HepG2 (cell line): ENCODE measurements around the gene HNRNPC. TPM values are rescaled to one million over a fixed set of nuclear protein-coding genes. Genes with fewer than 3 reads are reported as not detected.

Source experiments
- ATAC-seq: fragments of 200-7000 bp; cut with Tn5 transposase; 3 replicates; pipeline ENCODE4 v1.9.1; 2020; ENCODE audit warnings: mild to moderate bottlenecking, moderate library complexity
- BruUV-seq: library from RNA; stranded (reverse); fragments of 400-500 nt; replicated peaks from 2 replicates; lab custom pipeline; 2021; lab: Mats Ljungman, UMichigan
- CTCF ChIA-PET: fragments of 300-600 bp; formaldehyde crosslinking; extraction: SDS; loops from one replicate; lab custom pipeline; 2021; ENCODE audit warnings: low total read pairs, inconsistent platforms, low intra/inter-chr PET ratio; lab: Yijun Ruan, JAX
- POLR2A ChIA-PET: fragments of 350-600 bp; sonication (Branson Sonifier 250); formaldehyde crosslinking; loops from one replicate; lab custom pipeline; 2020; ENCODE audit warnings: antibody characterized with exemption, inconsistent platforms; lab: Yijun Ruan, JAX
- DNase-seq: peaks from one replicate; pipeline ENCODE4 v3.0.0-alpha.2; 2015; ENCODE audit warnings: low spot score
- FAIRE-seq: peaks from 3 replicates; lab custom pipeline; 2011; peaks lifted over from hg19 to GRCh38; lab: Jason Lieb, UNC
- H2AFZ ChIP-seq: one replicate; pipeline ENCODE4 v1.6.1; 2011; ENCODE audit warnings: low read length, inconsistent platforms
- H3K27ac ChIP-seq: fragments of 300-600 bp; 3 replicates; pipeline ENCODE4 v1.8.0; 2011; ENCODE audit warnings: mixed run types, mild to moderate bottlenecking, mixed read lengths, low read length, inconsistent platforms; ENCODE audit not compliant: insufficient read depth; ENCODE audit errors: extremely low read length
- H3K27me3 ChIP-seq, 2 experiments: fragments of 200-600 bp in 1 of 2; 2 replicates in 1 of 2; 3 replicates in 1 of 2; pipeline versions ENCODE4 v1.6.0 to v1.8.0; 2011; ENCODE audit warnings: low read length in 2 of 2, mild to moderate bottlenecking in 2 of 2, moderate library complexity in 2 of 2, inconsistent platforms in 1 of 2; ENCODE audit not compliant: insufficient read depth in 2 of 2, control insufficient read depth in 1 of 2
- H3K36me3 ChIP-seq, 2 experiments: fragments of 200-600 bp in 1 of 2; replicated peaks in 1 of 2; 2 replicates in 1 of 2; 3 replicates in 1 of 2; pipeline versions ENCODE4 v1.5.1 to v1.8.0; 2011; ENCODE audit warnings: low read length in 2 of 2, inconsistent platforms in 1 of 2; ENCODE audit not compliant: insufficient read depth in 2 of 2, control insufficient read depth in 1 of 2
- H3K4me1 ChIP-seq: 2 replicates; pipeline ENCODE4 v1.5.1; 2012; ENCODE audit warnings: low read length, inconsistent platforms; ENCODE audit not compliant: insufficient read depth
- H3K4me2 ChIP-seq: 2 replicates; pipeline ENCODE4 v1.6.0; 2011; ENCODE audit warnings: low read depth, low read length, inconsistent platforms
- H3K4me3 ChIP-seq, 3 experiments: fragments of 200-600 bp in 1 of 3; sonication (generic), shearing (Covaris generic) in 1 of 3; replicated peaks in 1 of 3; 2 replicates each; pipeline ENCODE4 v1.5.1; 2011 to 2016; ENCODE audit warnings: low read length in 3 of 3, inconsistent platforms in 2 of 3, low read depth in 2 of 3, mild to moderate bottlenecking in 2 of 3, control low read depth in 1 of 3, mixed read lengths in 1 of 3; ENCODE audit not compliant: insufficient read depth in 1 of 3
- H3K79me2 ChIP-seq: one replicate; pipeline ENCODE4 v1.6.1; 2011; ENCODE audit warnings: low read length, inconsistent platforms; ENCODE audit not compliant: insufficient read depth
- H3K9ac ChIP-seq: 2 replicates; pipeline ENCODE4 v1.6.0; 2011; ENCODE audit warnings: mild to moderate bottlenecking, low read depth, low read length, inconsistent platforms; ENCODE audit not compliant: insufficient read depth
- H3K9me3 ChIP-seq: 2 replicates; pipeline ENCODE4 v1.5.1; 2012; ENCODE audit warnings: mild to moderate bottlenecking, low read length
- H4K20me1 ChIP-seq: 2 replicates; pipeline ENCODE4 v1.6.0; 2011; ENCODE audit warnings: inconsistent platforms, mild to moderate bottlenecking, low read length, moderate library complexity; ENCODE audit not compliant: insufficient read depth
- CCAR2 ChIP-seq: fragments of 200-400 bp; formaldehyde crosslinking; optimal IDR thresholded peaks from 2 replicates; pipeline ENCODE3; 2018; ENCODE audit warnings: low read depth, mild to moderate bottlenecking, low read length, moderate library complexity
- CHD4 ChIP-seq: fragments of 200-600 bp; sonication (generic); IDR thresholded peaks from 2 replicates; pipeline ENCODE4 v1.7.0; 2017; ENCODE audit warnings: mild to moderate bottlenecking, low read length, borderline replicate concordance
- LCORL ChIP-seq, 2 experiments: fragments of 450-650 bp in 1 of 2; sonication (generic) in 1 of 2; formaldehyde crosslinking in 1 of 2; IDR thresholded peaks; 2 replicates each; pipeline versions ENCODE4 v1.5.0 to v1.6.1; 2017 to 2020; ENCODE audit warnings: antibody characterized with exemption in 1 of 2, missing genetic modification reagents in 1 of 2
- PCBP1 ChIP-seq: fragments of 200-400 bp; formaldehyde crosslinking; IDR thresholded peaks from 2 replicates; pipeline ENCODE4 v1.6.1; 2017; ENCODE audit warnings: mild to moderate bottlenecking, low read depth, low read length, borderline replicate concordance
- TARDBP ChIP-seq: sonication (generic); formaldehyde crosslinking; IDR thresholded peaks from 2 replicates; pipeline ENCODE4 v1.8.0; 2022; ENCODE audit warnings: mild to moderate bottlenecking, missing genetic modification reagents
- ZBTB1 ChIP-seq: sonication (generic); formaldehyde crosslinking; IDR thresholded peaks from 2 replicates; pipeline ENCODE4 v1.4.0; 2020; ENCODE audit warnings: missing genetic modification reagents, borderline replicate concordance
- ZNF263 ChIP-seq: sonication (generic); formaldehyde crosslinking; IDR thresholded peaks from 2 replicates; pipeline ENCODE4 v1.4.0; 2020; ENCODE audit warnings: missing genetic modification reagents
- ZNF335 ChIP-seq: sonication (generic); formaldehyde crosslinking; IDR thresholded peaks from 2 replicates; pipeline ENCODE4 v1.4.0; 2020; ENCODE audit warnings: missing genetic modification reagents
- ZNF660 ChIP-seq: sonication (generic); formaldehyde crosslinking; IDR thresholded peaks from 2 replicates; pipeline ENCODE4 v1.5.1; 2020; ENCODE audit warnings: mild to moderate bottlenecking, low read depth, missing genetic modification reagents, borderline replicate concordance
- WGBS: methylation state at CpG from one replicate; pipeline ENCODE4 v1.1.6; 2017; ENCODE audit warnings: low lambda C conversion rate; 5-methylcytosine and 5-hydroxymethylcytosine counted together
- in situ Hi-C: cut with HindIII; loops from 2 replicates; pipeline ENCODE4 v1.10.0; 2017; ENCODE audit warnings: low pct_unique_long_range_greater_than_20kb; ENCODE audit not compliant: extremely low pct_ligation_motif_present
- intact Hi-C: fragments of 100-400 bp; cut with micrococcal nuclease; formaldehyde crosslinking; loops from one replicate; pipeline ENCODE4 v1.10.0; 2022; ENCODE audit not compliant: unreplicated experiment
- polyA plus RNA-seq, 8 experiments: library from polyadenylated mRNA; depleted of rRNA in 3 of 8; stranded (reverse) in 7 of 8; unstranded in 1 of 8; fragments of >200 nt; fragmentation: Illumina TruSeq in 4 of 8; extraction: Trizol in 4 of 8; gene quantifications; 2 replicates each; pipeline versions ENCODE4 v1.2.1 to v1.2.3, GENCODE V29; 2011 to 2016; ENCODE audit warnings: low read depth in 4 of 8, missing spikeins in 1 of 8, mixed read lengths in 1 of 8; ENCODE audit not compliant: insufficient read depth in 1 of 8
- total RNA-seq, 5 experiments: library from RNA; depleted of rRNA; stranded (reverse); fragments of >200 nt; fragmentation: Illumina TruSeq; extraction: Trizol; gene quantifications; 2 replicates each; pipeline ENCODE4 v1.2.3, GENCODE V29; 2016; ENCODE audit warnings: low read depth in 1 of 5
- TF ChIP-seq, protein P1 (sequence below): sonication (generic); formaldehyde crosslinking; IDR thresholded peaks from 2 replicates; pipeline ENCODE4 v1.4.0; 2020; ENCODE audit warnings: mild to moderate bottlenecking, missing genetic modification reagents
- TF ChIP-seq, protein P2 (sequence below): fragments of 450-650 bp; IDR thresholded peaks from 2 replicates; pipeline ENCODE4 v1.6.1; 2017
- TF ChIP-seq, protein P3 (sequence below): sonication (generic); formaldehyde crosslinking; IDR thresholded peaks from 2 replicates; pipeline ENCODE4 v1.5.1; 2020; ENCODE audit warnings: missing genetic modification reagents, mild to moderate bottlenecking, borderline replicate concordance
- TF ChIP-seq, protein P4 (sequence below), 2 experiments: fragments of 450-650 bp in 1 of 2; sonication (generic) in 1 of 2; formaldehyde crosslinking in 1 of 2; IDR thresholded peaks; 2 replicates each; pipeline versions ENCODE4 v1.6.1 to v1.8.0; 2016 to 2022; ENCODE audit warnings: antibody characterized with exemption in 1 of 2, mild to moderate bottlenecking in 1 of 2, missing genetic modification reagents in 1 of 2

The HNRNPC gene
- total and polyA plus RNA-seq, 2 of the 13 experiments (the other 11 are each of a cell fraction or from before 2014, with no cell fraction given), result 628 to 1,099 TPM

DNA sequence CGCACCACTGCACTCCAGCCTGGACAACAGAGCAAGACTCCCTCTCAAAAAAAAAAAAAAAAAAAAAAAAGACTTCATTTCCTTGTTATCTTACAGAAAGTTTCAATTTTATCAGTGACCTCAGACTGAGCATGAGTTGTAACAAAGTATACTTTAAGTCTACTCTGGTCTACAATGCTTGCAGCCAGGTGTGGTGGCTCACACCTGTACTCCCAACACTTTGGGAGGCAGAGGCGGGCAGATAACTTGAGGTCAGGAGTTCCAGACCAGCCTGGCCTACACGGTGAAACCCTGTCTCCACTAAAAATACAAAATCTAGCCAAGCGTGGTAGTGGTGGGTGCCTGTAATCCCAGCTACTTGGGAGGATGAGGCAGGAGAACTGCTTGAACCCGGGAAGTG lies 18.0 kb downstream of the HNRNPC start:
- Histone ChIP-seq H3K9ac (no peak overlapping the region), H3K79me2 (peaks cover 100% of the 10 kb centered on the region), H3K4me2 (no peak overlapping the region), H3K36me3 (peaks cover 19 to 91% of the 10 kb centered on the region in 2 experiments), H4K20me1 (peaks cover 100% of the 10 kb centered on the region), H3K27ac (no peak overlapping the region), H3K4me3 (no peak overlapping the region), H3K27me3 (no peaks in the 10 kb centered on the region; a peak in 1 of 5 replicates), H3K4me1 (peaks cover 60% of the 10 kb centered on the region), H3K9me3 (no peaks in the 10 kb centered on the region), H2AFZ (no peak overlapping the region)
- ChIA-PET CTCF (no interaction called here), POLR2A (interaction anchor here (2.1 kb wide), 1 partner anchor 14 kb away, joined by 8 read pairs; no protein-coding TSS in a partner anchor)
- BruUV-seq, result no TSS peak
- whole genome bisulfite sequencing, result 94% methylated on average over 5 of the region's 5 CpGs
- ATAC-seq (peak; percentile 20), FAIRE-seq (no peak), DNase-seq (no peak)
- in situ Hi-C loops (no loop called here), intact Hi-C loops (no loop called here)
- TF ChIP-seq LCORL (IDR thresholded peaks at IDR 0.05), result no peak
- TF ChIP-seq LCORL (CRISPR knock-in tag; IDR thresholded peaks at IDR 0.05), result no peak
- TF ChIP-seq, protein P1, sequence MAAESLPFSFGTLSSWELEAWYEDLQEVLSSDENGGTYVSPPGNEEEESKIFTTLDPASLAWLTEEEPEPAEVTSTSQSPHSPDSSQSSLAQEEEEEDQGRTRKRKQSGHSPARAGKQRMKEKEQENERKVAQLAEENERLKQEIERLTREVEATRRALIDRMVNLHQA (CRISPR knock-in tag), result no peak
- no peak for TF ChIP-seq PCBP1
- TF ChIP-seq ZNF263 (CRISPR knock-in tag), result no peak
- TF ChIP-seq, protein P2, sequence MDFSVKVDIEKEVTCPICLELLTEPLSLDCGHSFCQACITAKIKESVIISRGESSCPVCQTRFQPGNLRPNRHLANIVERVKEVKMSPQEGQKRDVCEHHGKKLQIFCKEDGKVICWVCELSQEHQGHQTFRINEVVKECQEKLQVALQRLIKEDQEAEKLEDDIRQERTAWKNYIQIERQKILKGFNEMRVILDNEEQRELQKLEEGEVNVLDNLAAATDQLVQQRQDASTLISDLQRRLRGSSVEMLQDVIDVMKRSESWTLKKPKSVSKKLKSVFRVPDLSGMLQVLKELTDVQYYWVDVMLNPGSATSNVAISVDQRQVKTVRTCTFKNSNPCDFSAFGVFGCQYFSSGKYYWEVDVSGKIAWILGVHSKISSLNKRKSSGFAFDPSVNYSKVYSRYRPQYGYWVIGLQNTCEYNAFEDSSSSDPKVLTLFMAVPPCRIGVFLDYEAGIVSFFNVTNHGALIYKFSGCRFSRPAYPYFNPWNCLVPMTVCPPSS, result no peak
- TF ChIP-seq, protein P3, sequence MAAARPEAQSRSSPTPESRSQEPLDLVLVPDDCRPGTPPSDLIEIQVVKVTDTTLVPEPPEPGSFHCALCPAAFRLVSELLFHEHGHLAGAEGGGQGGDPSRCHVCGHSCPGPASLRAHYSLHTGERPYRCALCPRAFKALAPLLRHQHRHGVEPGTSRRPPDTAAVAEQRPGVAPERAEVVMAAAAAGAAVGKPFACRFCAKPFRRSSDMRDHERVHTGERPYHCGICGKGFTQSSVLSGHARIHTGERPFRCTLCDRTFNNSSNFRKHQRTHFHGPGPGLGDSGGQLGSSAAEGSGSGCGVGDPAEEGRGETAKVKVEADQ, result no peak
- TF ChIP-seq ZBTB1 (CRISPR knock-in tag), result no peak
- TF ChIP-seq CCAR2, result no peak
- no peak for TF ChIP-seq ZNF660 (CRISPR knock-in tag)
- TF ChIP-seq, protein P4, sequence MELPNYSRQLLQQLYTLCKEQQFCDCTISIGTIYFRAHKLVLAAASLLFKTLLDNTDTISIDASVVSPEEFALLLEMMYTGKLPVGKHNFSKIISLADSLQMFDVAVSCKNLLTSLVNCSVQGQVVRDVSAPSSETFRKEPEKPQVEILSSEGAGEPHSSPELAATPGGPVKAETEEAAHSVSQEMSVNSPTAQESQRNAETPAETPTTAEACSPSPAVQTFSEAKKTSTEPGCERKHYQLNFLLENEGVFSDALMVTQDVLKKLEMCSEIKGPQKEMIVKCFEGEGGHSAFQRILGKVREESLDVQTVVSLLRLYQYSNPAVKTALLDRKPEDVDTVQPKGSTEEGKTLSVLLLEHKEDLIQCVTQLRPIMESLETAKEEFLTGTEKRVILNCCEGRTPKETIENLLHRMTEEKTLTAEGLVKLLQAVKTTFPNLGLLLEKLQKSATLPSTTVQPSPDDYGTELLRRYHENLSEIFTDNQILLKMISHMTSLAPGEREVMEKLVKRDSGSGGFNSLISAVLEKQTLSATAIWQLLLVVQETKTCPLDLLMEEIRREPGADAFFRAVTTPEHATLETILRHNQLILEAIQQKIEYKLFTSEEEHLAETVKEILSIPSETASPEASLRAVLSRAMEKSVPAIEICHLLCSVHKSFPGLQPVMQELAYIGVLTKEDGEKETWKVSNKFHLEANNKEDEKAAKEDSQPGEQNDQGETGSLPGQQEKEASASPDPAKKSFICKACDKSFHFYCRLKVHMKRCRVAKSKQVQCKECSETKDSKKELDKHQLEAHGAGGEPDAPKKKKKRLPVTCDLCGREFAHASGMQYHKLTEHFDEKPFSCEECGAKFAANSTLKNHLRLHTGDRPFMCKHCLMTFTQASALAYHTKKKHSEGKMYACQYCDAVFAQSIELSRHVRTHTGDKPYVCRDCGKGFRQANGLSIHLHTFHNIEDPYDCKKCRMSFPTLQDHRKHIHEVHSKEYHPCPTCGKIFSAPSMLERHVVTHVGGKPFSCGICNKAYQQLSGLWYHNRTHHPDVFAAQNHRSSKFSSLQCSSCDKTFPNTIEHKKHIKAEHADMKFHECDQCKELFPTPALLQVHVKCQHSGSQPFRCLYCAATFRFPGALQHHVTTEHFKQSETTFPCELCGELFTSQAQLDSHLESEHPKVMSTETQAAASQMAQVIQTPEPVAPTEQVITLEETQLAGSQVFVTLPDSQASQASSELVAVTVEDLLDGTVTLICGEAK (IDR thresholded peaks at IDR 0.05), result no peak
- TF ChIP-seq, protein P4 (CRISPR knock-in tag; IDR thresholded peaks at IDR 0.05), result no peak
- no peak for TF ChIP-seq CHD4
- no peak for TF ChIP-seq TARDBP
- no peak for TF ChIP-seq ZNF335
